WI38 (cell line): Measurements from ENCODE around the gene SULF2.

Experiments
- H3K4me3 ChIP-seq: 2 replicates; pipeline ENCODE4 v1.5.1; 2011; ENCODE audit warnings: low read depth, mild to moderate bottlenecking, control low read depth, low read length
- TF ChIP-seq, protein P1 (sequence below): IDR thresholded peaks from 2 replicates; pipeline ENCODE4 v1.5.1; 2012; ENCODE audit warnings: low read depth, mild to moderate bottlenecking, control low read depth, low read length

SULF2 gene

DNA sequence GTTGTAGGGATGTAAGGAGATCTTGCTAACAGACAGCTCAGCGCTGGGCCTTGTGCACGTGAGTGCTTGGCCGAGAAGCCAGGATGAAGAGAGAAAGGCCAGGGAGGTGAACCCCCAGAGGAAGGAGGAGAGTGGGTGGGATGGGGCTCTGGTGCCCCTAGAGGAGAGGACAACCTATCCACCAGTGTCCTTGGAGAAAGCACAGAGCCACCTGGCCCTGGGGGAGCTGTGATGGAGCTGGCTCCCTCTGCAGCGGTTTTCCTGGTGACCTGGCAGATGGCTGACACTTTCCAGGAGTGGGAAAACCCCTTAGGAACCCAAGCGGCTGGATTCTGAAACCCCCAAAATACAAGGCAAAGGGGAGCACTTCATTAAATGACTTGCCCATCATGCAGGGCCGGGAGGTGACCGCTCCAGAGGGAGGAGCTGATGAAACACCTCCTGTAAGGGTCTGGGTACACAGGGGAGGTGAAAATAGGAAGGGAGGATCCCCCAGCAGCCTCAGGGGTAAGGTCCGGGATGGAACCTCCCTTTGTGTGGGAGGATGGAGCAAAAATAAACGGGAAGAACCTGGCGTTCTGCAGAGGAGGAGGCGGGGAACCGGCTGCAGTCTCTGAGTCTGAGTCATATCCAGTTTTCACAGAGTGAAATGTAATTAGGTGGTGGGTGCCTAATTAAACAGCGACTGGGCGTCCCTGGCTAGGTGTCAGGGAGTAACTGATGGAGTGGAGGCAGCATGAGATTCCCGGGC is 80.4 kb downstream of the SULF2 start:
- TF ChIP-seq, protein P1, sequence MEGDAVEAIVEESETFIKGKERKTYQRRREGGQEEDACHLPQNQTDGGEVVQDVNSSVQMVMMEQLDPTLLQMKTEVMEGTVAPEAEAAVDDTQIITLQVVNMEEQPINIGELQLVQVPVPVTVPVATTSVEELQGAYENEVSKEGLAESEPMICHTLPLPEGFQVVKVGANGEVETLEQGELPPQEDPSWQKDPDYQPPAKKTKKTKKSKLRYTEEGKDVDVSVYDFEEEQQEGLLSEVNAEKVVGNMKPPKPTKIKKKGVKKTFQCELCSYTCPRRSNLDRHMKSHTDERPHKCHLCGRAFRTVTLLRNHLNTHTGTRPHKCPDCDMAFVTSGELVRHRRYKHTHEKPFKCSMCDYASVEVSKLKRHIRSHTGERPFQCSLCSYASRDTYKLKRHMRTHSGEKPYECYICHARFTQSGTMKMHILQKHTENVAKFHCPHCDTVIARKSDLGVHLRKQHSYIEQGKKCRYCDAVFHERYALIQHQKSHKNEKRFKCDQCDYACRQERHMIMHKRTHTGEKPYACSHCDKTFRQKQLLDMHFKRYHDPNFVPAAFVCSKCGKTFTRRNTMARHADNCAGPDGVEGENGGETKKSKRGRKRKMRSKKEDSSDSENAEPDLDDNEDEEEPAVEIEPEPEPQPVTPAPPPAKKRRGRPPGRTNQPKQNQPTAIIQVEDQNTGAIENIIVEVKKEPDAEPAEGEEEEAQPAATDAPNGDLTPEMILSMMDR = no peak
- no peak overlapping the region for H3K4me3 ChIP-seq

DNA sequence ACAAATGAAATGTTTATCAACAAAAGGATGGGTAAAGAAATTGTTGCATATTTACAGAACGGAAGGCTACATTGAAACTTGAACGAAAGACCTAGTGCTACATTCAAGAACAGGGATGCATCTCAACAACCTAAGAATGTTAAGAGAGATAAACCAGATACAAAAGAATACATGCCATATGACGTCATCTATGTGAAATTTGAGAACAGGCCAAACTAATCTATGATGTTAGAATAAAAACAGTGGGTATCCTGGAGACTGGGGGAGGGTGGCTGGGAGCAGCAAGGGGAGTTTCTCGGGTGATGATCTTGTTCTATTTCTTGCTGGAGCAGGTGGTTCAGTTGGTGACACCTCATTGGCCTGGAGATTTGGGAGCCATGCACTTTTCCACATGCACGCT is 81.5 kb downstream of the SULF2 start:
- no peak overlapping the region for H3K4me3 ChIP-seq
- TF ChIP-seq, protein P1 = no peak

DNA sequence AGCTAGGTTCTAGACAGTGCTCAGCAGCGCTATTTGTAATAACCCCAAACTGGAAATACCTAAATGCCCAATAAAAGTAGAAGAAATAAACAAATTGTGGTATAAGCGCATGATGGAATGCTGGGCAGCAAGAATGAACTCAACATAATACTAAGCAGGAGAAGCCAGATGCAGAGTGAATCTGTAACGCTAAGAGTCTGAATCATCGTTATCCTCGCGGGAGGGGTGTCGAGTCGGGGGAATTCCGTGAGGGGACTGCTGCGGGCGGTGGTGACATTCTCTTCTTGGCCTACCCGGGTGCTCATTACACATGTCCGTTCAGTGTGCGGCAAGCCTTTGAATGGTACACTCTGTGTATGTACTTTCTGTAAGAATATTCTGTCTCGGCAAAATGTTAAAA is 83.7 kb downstream of the SULF2 start:
- TF ChIP-seq, protein P1 = no peak
- no peak overlapping the region for H3K4me3 ChIP-seq

DNA sequence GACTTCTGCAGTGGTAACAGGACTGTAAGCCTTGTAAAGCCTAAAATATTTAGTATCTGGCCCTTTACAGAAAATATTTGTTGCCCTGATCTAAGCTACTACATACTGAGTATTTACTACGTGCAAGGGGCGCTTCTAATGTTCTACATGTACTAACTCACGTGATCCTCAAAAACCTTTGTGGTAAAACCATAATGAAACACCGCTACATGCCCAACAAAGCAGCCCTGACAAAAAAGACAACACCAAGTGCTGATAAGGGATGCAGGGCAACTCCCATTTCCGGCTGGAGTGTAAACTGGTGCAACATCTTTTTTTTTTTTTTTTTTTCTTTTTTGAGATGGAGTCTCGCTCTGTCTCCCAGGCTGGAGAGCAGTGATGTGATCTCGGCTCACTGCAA is 85.0 kb downstream of the SULF2 start:
- TF ChIP-seq, protein P1 = no peak
- no peak overlapping the region for H3K4me3 ChIP-seq

DNA sequence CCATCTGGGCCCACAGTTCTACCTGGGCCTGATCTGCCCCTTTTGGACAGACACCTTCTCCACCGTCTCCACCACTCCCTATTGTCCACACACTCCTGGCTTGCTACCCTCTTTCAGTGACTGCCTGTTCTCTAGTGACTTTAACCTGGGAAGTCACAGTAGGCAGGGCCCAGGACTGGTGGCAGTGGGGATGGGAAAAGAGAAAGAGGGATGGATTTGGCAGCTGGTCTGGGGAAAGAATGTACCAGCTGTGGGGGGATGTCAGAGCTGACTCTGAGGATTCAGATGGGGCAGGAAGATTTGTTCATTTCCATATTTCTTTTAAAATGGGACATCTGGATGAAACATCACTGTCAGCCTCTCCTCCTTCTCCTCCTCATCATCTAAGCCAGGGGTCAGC is 85.5 kb downstream of the SULF2 start:
- TF ChIP-seq, protein P1 = no peak
- H3K4me3 ChIP-seq = no peak overlapping the region

DNA sequence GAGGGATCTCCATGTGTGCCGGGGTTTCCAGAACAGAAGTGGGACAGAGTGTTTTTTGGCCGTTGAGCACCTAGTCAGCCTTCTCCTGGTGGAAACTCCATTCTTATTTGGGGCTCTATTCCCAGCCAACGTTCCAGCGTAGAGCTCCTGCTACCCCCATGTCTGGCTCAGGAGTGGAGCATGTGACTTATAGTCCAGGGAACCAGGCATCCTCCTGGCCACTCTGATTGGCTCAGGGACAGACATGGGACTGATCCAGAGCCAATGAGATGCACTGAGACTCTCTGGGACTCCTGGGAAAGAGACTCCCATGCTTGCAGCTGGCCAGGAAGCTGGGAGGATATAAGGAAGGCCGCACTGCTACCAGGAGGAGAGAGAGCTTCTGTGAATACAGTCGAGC is 87.1 kb downstream of the SULF2 start:
- TF ChIP-seq, protein P1 = no peak
- H3K4me3 ChIP-seq = no peak overlapping the region

DNA sequence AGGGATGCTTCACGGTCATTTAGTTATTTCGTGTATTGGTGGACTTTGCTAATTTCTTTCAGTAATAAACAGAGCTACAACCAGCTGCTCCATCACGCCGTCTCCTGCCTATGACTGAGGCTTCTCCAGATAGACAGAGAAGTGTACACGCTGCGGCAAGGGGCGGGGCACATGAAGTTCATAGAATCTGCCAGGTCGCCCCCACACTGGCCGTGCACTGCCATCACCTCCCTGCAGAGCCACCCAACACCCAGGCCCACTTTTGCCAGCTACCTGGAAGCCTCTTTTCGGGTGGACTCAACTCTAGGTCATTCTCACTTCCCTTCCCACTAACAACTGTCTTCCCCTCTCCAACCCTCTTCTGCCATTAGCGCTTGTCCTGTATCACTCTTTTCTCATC is 88.4 kb downstream of the SULF2 start:
- TF ChIP-seq, protein P1 = no peak
- H3K4me3 ChIP-seq = no peak overlapping the region
